Nucleus accumbens (tissue), 56 donors: ENCODE results near the gene SERPINA7.
"Not testable (repeated sequence)": the region's sequence is repeated elsewhere in the genome, so short reads cannot be mapped to it uniquely, and the experiment has no call there.

ENCODE experiments used
- DNase-seq, 56 donors: peaks; one replicate each; lab custom pipeline; 2025; lab: John Stamatoyannopoulos, UW

Gene SERPINA7

GRCh38 chrX:106038625-106039024, at the start of gene SERPINA7:
TSS of gene SERPINA7 (minus strand) at chrX:106038727. CDS start at chrX:106037058, 1,669 bp downstream.
- no peak for DNase-seq

- DNase-seq: no peak
These were observed 30.5 kb upstream of the SERPINA7 start for GRCh38 chrX:106069048-106069447.

- DNase-seq: no peak
These were observed 11.5 kb upstream of the SERPINA7 start for GRCh38 chrX:106050054-106050453.

GRCh38 chrX:106042296-106042695, 3.8 kb upstream of the SERPINA7 start:
- DNase-seq: no peak

GRCh38 chrX:106040861-106041260, 2.3 kb upstream of the SERPINA7 start:
- no peak for DNase-seq

GRCh38 chrX:106039920-106040319, 1.4 kb upstream of the SERPINA7 start:
- DNase-seq: no peak

- no peak for DNase-seq
These were observed 573 bp downstream of the SERPINA7 start for GRCh38 chrX:106037835-106038473.

- DNase-seq: no peak
These were observed 1.8 kb downstream of the SERPINA7 start for GRCh38 chrX:106036716-106037115.

- DNase-seq: no peak
These were observed 3.5 kb downstream of the SERPINA7 start for GRCh38 chrX:106035064-106035463.

GRCh38 chrX:106023947-106024346, 14.6 kb downstream of the SERPINA7 start:
- no peak for DNase-seq

- DNase-seq: no peak
These were observed 16.3 kb downstream of the SERPINA7 start for GRCh38 chrX:106022238-106022637.

- no peak for DNase-seq
These were observed 24.3 kb downstream of the SERPINA7 start for GRCh38 chrX:106014119-106014775.

- DNase-seq: no peak
These were observed 29.4 kb downstream of the SERPINA7 start for GRCh38 chrX:106009145-106009544.

GRCh38 chrX:106007815-106008214, 30.7 kb downstream of the SERPINA7 start:
- DNase-seq: no peak

- DNase-seq: no peak
These were observed 32.8 kb downstream of the SERPINA7 start for GRCh38 chrX:106005684-106006083.

- DNase-seq: not testable (repeated sequence)
These were observed 37.9 kb downstream of the SERPINA7 start for GRCh38 chrX:106000609-106001008.

- DNase-seq: no peak
These were observed 38.3 kb downstream of the SERPINA7 start for GRCh38 chrX:106000203-106000602.

- no peak for DNase-seq
These were observed 39.2 kb downstream of the SERPINA7 start for GRCh38 chrX:105999294-105999693.

GRCh38 chrX:105988487-105988886, 50.0 kb downstream of the SERPINA7 start:
- not testable (repeated sequence) for DNase-seq
